ENCODE measurements around the gene SYT5. TPM values are rescaled to one million over a fixed set of nuclear protein-coding genes. Genes with fewer than 3 reads are reported as not detected.

SYT5 gene
- total RNA-seq, 1 experiment from 2014 or later: 1.3 TPM

DNA sequence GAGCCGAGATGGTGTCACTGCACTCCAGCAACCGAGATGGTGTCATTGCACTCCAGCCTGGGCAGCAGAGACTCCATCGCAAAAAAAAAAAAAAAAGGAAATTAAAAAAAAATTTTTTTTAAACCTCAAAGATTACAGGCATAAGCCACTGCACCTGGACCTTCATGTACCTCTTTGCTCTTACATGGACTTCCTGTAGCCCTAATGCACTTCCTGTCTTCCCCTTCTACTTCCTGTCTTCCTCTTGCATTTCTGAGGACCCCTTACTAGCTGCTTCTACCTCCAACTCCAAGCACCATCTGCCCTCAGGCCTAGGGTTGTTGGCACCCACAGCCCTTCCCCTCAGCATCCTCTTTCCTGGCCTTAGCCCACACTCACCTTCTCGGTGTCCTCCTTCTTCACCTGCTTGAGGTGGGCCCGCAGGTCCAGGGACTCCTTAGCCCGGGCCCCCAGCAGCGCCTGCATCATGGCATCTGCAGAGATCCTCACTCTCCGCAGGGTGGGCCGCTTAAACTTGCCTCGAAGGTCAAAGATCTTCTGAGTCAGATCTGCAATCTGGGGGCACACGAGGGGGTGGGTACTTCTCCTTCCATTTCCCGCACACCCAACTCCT is 26.3 kb downstream of the SYT5 start:
- DNase-seq: no peak
- Histone ChIP-seq H3K79me2 (ENCODE audit: low read depth) (no peaks in the 10 kb centered on the region), H3K9me3 (ENCODE audit: insufficient read depth, low read depth) (no peaks in the 10 kb centered on the region), H4K20me1 (ENCODE audit: insufficient read depth) (no peaks in the 10 kb centered on the region), H3K4me3 (no peak overlapping the region), H3F3A (ENCODE audit: insufficient read depth, low read depth) (peaks cover 23% of the 10 kb centered on the region), H3K27ac (no peak overlapping the region), H2AFZ (no peak overlapping the region), H3K27me3 (ENCODE audit: insufficient read depth, low read depth) (peaks cover 4% of the 10 kb centered on the region; the same call in 1 of the 2 replicates), H3K36me3 (ENCODE audit: low read depth) (no peaks in the 10 kb centered on the region), H3K4me1 (replicated peaks; ENCODE audit: insufficient read depth) (peaks cover 13% of the 10 kb centered on the region), H3K4me2 (no peak overlapping the region), H3K9me2 (ENCODE audit: insufficient read depth) (no peaks in the 10 kb centered on the region)
- intact Hi-C loops (cut with micrococcal nuclease; ENCODE audit: unreplicated experiment): no loop called here
- ChIA-PET POLR2A (ENCODE audit: unreplicated experiment) (no interaction called here), CTCF (no interaction called here)
- no TSS peak for BruUV-seq (replicated peaks)
- no peak for TF ChIP-seq EZH2 (IDR thresholded peaks at IDR 0.05; ENCODE audit: low read depth)
- no peak for TF ChIP-seq CTCF (conservative IDR thresholded peaks at IDR 0.05)

- no peaks in the 10 kb centered on the region for H3K36me3 ChIP-seq (ENCODE audit: low read depth)
- no peak overlapping the region for H3K27ac ChIP-seq
- H3K4me2 ChIP-seq: no peak overlapping the region
- peaks cover 4% of the 10 kb centered on the region; the same call in 1 of the 2 replicates for H3K27me3 ChIP-seq (ENCODE audit: insufficient read depth, low read depth)
- intact Hi-C loops (cut with micrococcal nuclease; ENCODE audit: unreplicated experiment): no loop called here
- CTCF ChIA-PET: interaction anchor here (0.6 kb wide), 1 partner anchor 28 kb away, joined by 6 read pairs; no protein-coding TSS in a partner anchor
- no peak for DNase-seq
- H2AFZ ChIP-seq: no peak overlapping the region
- no peak overlapping the region for H3K4me3 ChIP-seq
- H3K9me2 ChIP-seq (ENCODE audit: insufficient read depth): no peaks in the 10 kb centered on the region
- peaks cover 20% of the 10 kb centered on the region; the same call in 1 of the 2 replicates for H3K4me1 ChIP-seq (replicated peaks; ENCODE audit: insufficient read depth)
- POLR2A ChIA-PET (ENCODE audit: unreplicated experiment): no interaction called here
- TF ChIP-seq EZH2 (IDR thresholded peaks at IDR 0.05; ENCODE audit: low read depth) (no peak), CTCF (conservative IDR thresholded peaks at IDR 0.05) (no peak)
- H4K20me1 ChIP-seq (ENCODE audit: insufficient read depth): no peaks in the 10 kb centered on the region
- no peaks in the 10 kb centered on the region for H3K9me3 ChIP-seq (ENCODE audit: insufficient read depth, low read depth)
- peaks cover 13% of the 10 kb centered on the region; the same call in 1 of the 2 replicates for H3F3A ChIP-seq (ENCODE audit: insufficient read depth, low read depth)
- H3K79me2 ChIP-seq (ENCODE audit: low read depth): no peaks in the 10 kb centered on the region
- no TSS peak for BruUV-seq (replicated peaks)
These were observed 28.1 kb downstream of the SYT5 start for GRCh38 chr19:55152017-55152416.

- peak within 1 kb of the TSS; percentile 17 for H3K4me2 ChIP-seq
- peaks cover 10% of the 10 kb centered on the region; the same call in 1 of the 2 replicates for H3F3A ChIP-seq (ENCODE audit: insufficient read depth, low read depth)
- no TSS peak for BruUV-seq (replicated peaks)
- H3K79me2 ChIP-seq (ENCODE audit: low read depth): no peaks in the 10 kb centered on the region
- ChIA-PET POLR2A (ENCODE audit: unreplicated experiment) (interaction anchor here (0.5 to 0.7 kb wide), 5 partner anchors 18 to 1013 kb away, joined by 4 to 21 read pairs (median 5); partner anchors contain the start of genes TMC4 and ZNF784), CTCF (interaction anchor here (0.9 kb wide), 1 partner anchor 9 kb away, joined by 3 read pairs; no protein-coding TSS in a partner anchor)
- no peak within 1 kb of the TSS for H3K4me3 ChIP-seq
- no peaks in the 10 kb centered on the region for H3K36me3 ChIP-seq (ENCODE audit: low read depth)
- intact Hi-C loops (cut with micrococcal nuclease; ENCODE audit: unreplicated experiment): loop anchor here (1.0 to 10.0 kb wide), 2 partner anchors 131 to 325 kb away; partner anchors contain the start of genes HSPBP1 and ZNF628
- TF ChIP-seq CTCF (conservative IDR thresholded peaks at IDR 0.05) (no peak), EZH2 (IDR thresholded peaks at IDR 0.05; ENCODE audit: low read depth) (no peak)
- H3K27me3 ChIP-seq (ENCODE audit: insufficient read depth, low read depth): peaks cover 4% of the 10 kb centered on the region; the same call in 1 of the 2 replicates
- H2AFZ ChIP-seq: no peak within 1 kb of the TSS
- H3K27ac ChIP-seq: no peak within 1 kb of the TSS
- no peaks in the 10 kb centered on the region for H3K9me3 ChIP-seq (ENCODE audit: insufficient read depth, low read depth)
- no peaks in the 10 kb centered on the region for H4K20me1 ChIP-seq (ENCODE audit: insufficient read depth)
- H3K9me2 ChIP-seq (ENCODE audit: insufficient read depth): no peaks in the 10 kb centered on the region
- peaks cover 20% of the 10 kb centered on the region; the same call in 1 of the 2 replicates for H3K4me1 ChIP-seq (replicated peaks; ENCODE audit: insufficient read depth)
- peak in 1 of 2 experiments; percentile 47 for DNase-seq
These were observed 30.7 kb downstream of the SYT5 start, which contains the start of gene TNNT1 for GRCh38 chr19:55149078-55150003. TNNT1 (minus strand) TSS chr19:55149206; CDS start chr19:55147157, 2,049 bp downstream.

All from PC-9 (cell line).